CD4-positive, alpha-beta T cell treated with Interleukin-17A for 1 hour (primary cell): Measurements from ENCODE around the gene SNCB.

Experiments
- DNase-seq: peaks from one replicate; pipeline ENCODE4 v3.0.0-alpha.2; 2020

SNCB gene

DNA sequence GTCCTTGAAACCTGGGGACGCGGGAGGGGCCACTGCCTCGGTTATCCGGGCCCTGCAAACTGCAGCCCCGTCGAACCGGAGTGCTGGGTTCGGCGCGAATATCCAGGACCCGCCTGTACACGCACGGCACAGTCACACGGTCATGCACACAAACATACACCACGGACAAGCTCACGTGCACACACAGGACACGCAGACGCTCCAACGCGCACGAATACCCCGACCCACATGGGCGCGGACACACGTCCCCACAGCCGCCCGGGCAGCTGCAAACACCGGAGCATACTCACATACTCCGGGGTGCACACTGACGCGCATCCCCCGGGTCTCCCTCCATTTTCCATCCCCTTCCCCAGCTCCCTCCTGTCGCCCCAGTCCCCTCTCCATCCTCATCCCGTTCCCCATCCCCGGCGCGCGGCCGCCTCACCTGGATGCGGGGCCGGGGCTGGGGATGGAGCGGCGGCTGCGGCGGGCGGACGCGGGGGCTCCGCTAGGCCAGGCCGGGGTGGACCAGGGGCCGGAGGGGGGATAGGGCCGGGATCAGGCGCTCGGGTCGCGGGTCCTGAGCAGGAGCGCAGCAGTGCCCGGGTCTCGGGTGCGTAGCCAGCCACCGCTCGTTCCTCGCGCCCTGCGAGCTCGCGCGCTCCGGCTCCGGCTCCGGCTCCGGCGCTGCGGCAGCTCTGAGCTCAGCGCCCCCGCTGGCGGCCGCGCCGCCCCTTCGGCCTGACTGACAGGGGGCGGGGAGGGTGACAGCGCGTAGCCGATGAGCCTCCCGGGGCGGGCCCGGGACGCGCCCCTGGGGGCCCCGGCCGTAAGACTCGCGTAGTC is at the start of gene SNCB, which contains the start of gene EIF4E1B:
Gene SNCB, minus strand, starts transcription at position 682 of the 828 bp plus-strand sequence. CDS start 880 bp downstream, outside the sequence.
Gene EIF4E1B, plus strand, starts transcription at position 823 of the 828 bp plus-strand sequence. CDS start 12,113 bp downstream, outside the sequence.
- peak; percentile 30 for DNase-seq

DNA sequence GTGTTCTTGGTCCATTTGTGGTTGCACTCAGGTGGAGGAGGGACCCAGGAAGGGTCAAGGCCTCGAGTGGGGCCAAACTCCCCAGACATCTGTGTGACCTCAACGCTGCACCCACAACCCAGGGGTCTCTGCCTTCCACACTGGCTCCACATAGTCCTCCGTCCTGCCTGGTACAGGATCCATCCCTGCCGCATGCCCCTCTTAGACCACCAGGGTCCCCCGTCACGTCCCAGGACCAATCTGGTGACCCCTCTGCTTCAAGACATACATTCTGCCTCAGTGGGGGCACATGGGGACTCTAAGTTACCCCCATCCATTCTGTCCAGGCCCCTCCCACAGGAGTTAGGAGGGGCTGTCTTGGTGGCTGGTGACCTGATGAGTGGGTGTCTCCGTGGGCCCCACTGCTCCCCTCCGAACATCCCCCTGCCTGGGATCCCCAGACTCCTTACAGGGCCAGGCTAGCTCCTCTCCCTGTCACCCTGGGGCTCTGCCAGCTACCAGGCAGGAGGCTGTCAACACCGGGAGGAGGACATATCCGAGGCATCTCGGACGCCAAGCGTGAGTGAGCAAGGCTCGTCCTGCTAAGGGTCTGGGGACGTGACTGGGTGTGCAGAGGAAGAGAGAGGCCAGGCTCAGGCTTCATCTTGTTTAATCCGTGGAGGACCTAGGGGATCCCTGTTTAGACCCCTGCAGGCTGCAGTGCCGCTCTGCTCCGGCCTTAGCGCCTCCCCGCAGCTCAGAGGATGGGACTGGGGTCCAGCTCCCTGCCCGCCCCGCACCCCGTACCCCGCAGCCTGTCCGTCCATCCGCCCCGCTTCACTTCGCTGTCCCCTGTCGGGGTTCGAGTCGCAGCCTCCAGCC is 49.3 kb upstream of the SNCB start:
- DNase-seq: no peak

DNA sequence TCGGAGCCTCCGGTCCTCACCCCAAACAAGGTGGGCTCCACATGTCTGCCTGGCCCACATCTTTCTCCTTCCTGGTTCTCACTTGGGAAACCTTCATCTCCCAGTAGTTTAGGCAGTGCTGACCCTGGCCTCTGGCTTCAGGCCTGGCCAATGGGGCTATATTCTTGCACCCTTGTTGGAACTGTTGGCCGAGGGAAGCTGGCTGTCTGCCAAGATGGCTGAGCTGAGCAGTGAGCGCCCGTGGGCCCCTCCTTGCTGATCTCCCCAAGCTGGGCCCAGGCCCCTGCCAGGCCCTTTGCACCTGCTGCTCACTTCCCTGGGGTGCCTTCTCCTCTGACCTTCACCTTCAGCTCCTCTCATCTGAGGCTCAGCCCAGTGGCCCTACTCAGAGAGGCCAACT is 48.2 kb upstream of the SNCB start:
- no peak for DNase-seq

DNA sequence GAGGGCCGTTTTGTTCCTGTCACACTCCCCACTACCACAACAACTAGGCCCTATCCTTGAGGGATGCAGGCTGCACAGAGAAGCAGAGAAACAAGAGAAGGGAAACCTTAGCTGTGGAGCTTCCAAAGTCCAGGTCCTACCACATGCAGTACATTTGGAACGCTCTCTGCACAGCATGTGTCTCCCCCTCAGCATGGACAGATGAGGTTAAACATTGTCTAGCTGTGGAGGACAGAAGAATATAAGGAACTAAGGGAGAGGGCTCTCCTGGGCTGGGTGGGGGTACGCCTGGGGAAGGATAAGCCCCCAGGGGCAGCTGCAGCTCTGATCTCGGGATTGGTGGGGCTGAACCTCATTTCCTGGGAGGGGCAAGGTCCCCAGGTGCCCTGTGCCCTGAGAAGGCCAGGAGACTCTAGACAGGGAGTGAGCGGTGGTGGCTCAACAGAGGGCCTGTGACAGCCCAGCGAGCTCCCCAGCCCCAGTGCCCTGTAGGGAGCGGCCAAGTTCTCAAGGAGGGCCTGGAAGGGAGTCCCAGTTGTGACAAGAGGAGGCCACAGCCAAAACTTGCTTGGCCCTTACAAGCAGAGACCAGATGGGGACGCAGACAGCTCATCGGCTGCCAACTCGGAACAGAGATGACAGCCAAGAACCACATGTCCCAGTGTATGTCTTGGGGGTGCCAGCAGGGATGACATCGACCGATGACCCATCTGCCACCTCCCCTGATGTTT is 47.0 kb upstream of the SNCB start:
- DNase-seq: no peak

DNA sequence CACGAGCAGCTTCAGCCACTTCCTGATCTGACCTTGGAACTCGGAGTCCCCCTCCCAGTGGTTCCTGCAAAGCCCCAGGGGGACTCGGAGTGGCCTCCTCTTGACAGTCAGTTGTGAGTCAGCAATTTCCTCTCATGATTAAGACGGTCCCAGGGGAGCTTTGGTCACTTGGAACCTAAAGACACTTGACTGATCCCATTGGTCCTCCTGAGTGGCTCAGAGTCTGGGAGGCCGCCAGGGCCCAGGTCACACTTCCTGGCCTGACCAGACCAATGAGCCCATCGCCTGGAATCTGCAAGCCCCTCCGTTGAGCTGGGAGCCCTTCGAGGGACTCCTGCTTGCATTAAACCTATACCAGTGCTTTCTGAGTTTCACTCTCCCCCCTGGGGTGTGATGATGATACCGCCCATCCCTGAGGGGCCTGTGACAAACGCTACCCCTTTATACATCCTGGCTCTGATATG is 46.1 kb upstream of the SNCB start:
- DNase-seq: no peak

DNA sequence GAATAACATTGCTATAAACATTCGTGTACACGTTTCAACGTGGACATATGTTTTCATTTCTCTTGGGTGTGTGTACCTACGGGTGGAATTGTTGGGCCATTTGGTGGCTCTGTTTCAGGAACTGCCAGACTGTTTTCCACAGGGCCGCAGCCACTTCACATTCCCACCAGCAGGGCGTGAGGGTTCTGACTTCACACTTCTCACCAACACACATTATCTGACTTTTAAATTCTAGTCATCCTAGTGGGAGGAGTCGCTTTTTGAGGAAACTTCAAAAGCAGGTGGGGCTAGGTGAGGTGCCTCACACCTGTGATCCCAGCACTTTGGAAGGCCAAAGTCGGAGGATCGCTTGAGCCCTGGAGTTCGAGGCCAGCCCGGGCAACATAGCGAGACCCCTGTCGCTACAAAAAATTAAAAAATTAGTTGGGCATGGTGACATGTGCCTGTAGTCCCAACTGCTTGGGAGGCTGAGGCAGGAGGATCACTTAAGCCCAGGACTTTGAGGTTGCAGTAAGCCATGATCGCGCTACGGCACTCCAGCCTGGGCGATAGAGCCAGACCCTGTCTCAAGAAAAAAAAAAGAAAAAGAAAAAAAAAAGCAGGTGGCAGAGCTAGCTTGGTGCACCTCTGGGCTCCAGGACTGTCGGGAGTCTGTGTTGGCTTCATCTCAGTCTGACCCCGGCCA is 45.5 kb upstream of the SNCB start:
- DNase-seq: no peak

DNA sequence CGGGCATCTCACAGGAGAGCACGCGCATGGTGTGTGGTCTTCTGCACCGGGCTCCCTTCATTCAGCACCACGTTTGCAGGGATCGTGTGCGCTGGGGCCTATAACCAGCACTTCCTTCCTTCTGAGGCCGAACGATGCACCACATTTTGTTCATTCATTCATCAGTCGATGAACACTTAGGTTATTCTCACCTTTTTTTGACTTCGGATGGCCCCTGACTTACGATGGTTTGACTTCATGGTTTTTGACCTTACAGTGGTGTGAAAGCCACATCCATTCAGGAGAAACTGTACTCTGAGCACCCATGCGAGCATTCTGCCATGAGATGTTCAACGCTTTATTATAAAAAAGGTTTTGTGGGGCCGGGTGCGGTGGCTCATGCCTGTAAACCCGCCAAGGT is 44.5 kb upstream of the SNCB start:
- no peak for DNase-seq

DNA sequence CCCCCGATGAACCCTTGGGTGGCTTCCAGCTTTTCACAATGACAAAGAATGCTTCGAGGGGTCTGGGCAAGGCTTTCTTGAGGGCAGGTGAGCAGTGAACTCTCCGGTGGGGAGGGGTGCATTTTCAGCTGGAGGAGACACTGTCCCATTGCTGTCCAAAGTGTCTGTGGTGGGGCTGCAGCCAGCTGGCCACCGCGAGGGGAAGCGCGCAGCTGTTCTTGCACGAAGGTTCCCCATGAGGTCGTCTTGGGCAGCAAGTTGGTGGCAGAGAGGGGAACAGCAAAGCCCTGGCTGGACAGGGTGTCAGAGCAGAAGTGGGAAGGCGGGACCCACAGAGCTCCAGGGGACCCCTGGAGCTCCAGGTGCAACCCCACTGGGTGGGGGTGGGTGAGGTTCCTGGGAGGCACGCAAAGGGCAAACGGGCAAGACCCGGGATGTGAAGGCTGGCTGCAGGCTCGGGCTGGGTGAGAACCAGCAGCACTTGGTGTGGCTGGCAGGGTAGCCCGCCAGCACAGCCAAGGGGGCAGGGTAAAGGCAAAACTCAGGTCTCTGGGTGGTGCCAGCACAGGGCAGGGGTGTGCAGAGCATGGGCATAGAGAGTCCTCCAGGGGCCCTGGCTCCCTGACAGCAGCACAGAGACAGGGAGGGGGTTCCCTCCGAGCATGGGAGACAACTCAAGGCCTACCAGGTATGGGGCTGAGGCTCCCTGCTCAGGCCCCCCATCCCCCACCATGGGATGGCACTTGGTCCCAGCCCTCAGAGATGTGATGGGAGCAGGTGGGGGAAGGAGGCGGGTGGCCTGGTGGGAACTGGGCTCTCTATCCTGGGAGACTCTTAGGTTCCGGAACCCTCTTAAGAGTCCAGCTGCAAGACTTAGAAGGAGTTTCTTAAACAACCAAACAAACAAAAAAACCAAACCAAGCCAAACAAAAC is 43.6 kb upstream of the SNCB start:
- DNase-seq: no peak

DNA sequence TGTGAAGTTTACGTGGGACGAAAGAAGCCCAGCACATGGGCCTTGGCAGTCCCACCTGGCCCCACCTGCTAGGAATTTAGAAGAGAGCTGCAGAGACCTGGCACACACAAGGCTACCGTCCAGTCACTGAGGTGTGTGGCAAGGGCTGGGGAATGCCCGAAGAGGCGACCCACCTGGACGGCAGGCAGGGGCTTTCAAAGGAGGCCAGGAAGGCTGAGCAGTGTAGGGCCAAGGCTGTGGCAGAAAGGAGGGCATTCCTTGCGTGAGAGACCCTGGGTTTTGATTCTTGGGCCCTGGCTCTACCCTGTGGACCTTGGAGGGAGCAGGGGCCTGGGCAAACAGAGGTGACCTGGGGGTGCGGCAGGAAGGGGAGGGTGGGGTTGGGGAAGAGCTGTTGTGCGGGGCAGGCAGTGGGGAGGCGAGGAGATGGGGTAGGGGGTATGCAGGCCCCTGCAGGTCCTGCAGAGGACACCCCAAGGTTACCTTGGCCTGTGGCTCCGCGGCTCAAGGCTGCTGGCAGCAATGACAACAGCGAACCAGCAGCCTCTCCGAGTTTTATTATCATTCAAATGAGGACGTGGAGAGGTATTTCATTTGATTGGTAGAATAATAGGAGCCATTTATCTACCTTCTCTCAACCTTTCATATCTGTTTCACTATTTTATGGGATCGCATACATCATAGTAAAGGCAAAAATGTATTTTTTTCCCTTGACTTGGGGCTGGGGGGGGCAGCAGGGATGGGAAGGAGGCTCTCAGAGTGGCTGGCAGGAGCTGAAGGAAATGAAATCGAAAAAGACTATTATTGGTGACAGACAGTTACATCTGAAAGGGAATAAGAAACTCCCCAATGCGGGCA is 41.8 kb upstream of the SNCB start:
- no peak for DNase-seq

DNA sequence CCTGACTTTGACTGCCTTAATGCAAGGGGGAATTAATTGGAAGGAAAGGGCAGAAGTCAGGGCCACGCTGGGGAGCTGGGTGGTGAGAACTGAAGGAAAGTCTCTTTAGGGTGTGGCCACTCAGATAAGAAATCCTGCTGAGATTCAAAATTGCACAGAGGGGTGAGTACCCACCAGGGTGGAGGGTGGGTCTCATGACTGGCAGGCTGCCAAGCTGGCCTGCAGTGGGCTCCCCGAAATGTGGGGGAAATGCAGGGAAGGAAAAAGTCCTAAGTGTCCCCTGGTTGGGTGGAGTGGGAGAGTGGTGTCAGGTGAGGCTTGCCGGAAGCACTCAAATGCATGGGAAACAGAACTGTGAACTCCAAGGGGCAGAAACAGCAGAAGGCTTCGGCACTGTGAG is 41.1 kb upstream of the SNCB start:
- no peak for DNase-seq

DNA sequence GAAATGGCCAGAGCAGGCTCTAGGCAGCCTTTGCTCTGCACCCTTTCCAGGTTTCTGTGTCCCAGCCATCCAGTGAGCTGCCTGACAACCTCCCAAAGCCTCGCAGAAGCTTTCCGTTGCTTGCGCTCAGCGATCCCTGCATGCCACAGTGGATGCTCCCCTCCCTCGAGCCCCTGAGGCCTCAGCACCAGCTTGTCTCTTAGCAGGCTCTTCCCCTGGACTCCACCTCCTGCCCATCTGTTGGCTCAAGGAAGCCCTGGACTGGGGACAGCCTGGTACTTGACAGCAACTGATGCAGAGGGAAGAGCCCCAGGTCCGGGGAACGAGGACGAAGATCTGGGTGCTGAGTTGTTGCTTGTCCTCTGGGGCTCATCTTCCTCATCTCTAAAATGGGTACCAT is 40.1 kb upstream of the SNCB start:
- no peak for DNase-seq

DNA sequence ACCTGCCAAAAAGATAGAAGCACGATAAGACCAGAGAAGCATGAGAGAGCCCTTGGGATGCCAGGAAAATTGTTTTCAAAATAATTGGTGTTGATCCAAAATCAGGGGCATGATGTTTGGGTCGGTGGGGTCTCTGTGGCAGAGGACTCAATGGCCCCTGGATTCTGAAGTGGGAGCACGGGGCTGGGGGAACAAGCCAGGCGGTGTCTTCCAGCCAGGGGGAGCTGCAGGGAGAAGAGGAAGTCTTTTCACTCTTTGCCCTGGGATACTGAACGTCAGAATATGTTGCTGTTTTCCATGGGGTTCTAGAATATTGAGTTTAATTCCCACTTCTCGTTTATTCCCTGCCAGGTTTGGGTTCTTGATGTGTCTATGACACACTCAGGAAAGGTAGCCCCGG is 37.3 kb upstream of the SNCB start:
- no peak for DNase-seq

DNA sequence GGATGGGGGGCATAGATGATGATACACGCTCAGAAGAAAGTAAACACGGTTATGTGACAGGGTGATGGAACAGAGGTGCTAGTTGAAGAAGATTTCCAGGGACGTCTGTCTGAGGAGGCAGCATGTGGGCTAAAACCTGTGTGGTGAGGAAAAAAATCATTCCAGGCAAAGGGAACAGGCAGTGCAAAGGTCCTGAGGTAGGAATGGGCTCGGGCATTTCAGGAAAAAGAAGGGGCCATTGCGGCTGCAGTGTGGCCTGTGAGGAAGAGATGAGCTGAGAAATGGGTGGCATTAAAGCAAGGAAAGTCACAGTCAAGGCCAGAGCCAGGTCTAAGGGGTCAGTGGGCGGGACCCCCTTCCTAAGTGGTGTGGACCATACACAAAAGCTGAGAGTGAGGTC is 35.2 kb upstream of the SNCB start:
- DNase-seq: no peak

DNA sequence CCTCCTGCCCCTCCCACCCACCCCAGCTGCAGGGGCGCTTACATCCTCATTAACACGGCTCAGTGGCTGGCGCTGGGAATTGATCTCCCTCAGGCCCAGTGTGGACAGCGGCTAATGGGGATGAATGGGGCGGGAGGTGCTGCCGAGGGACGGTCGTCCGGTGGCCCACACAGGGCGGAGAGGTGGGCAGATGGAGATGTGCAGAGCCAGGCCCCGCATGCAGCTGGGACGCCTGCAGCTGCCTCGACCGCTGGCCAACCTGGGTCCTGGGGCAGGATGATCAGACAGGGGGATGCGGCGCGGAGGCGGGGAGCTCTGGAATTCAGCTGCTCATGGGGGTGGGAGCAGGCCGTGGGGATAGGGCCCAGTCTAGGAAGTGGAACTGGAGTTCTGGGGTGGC is 34.6 kb upstream of the SNCB start:
- no peak for DNase-seq

DNA sequence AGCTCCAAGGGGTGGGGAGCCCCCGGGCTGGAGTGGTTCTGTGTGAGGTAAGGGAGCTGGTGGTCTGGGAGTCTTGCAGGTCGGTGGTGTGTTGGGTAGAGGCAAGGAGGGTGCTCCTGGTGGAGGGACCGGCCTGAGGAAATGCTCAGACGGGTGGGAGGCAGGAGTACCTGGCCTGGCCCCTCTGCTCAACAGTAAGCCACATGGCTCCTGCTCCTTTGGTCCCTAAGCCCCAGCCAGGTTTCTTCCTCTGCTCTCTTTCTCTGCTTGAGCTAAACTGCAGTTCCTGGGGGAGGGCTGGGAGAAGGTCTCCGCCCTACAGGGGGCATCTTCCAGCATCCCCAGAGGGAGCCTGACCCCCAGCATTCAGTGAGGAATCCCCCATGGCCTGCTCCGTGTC is 34.1 kb upstream of the SNCB start:
- no peak for DNase-seq

DNA sequence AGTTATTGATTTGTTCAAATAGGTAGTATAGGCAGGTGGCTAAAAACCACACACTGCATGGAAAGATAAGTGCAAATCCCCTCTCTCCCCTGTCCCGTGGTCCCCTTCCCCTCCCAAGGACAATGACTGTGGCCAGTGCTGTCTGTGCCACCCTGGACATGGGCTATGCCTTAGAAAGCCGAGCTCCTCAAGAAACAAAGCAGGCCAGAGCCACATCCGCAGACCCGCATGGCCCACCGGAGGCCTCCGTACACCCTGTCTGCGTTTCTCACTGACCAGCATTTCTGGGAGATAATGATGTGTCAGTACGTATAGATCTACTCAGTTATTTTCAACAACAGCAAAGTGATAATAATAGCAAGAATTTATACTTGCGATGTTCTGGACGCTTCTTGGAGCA is 33.2 kb upstream of the SNCB start:
- DNase-seq: no peak

DNA sequence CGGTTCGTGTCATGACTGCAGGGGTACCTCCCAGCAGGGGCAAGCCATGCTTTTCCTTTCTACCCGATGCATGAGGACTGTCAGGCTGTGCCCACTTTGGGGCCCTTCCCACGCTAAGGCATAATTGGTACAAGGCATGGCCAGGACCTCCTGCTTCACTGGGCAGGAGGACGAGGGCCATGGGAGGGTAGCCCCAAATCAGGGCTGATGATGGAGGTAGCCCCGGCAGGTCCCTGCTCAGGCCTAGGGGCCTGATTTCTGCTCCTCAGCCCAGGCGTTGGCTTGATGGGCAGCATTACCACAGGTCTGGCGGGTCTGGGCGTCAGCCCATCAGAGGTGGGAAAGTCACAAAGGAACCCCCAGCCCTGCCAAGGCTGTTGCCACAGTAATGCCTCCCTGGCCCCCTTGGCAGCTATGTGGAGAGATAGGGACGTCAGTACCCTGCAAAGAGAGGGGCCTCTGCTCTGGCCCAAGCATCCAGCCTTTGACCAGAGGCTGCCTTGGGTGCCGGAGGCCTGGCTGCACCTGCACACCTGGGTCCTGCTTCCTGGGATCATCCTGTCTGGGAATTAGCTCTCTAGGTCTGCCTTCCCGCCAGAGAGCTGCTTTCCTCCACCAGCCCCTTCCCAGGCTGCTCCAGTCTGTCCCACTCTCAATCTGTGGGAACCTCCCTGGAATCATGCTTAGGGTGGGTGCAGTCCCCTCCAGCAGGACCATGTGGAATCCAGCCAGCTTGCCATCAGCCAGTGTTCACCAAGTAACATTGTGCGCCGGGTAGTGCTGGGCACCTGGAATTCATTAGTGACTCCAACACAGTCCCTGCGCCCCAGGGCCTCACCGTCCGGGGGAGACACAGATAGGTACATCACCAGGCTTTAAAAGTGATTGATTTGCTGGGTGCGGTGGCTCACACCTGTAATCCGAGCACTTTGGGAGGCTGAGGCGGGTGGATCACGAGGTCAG is 32.3 kb upstream of the SNCB start:
- no peak for DNase-seq

DNA sequence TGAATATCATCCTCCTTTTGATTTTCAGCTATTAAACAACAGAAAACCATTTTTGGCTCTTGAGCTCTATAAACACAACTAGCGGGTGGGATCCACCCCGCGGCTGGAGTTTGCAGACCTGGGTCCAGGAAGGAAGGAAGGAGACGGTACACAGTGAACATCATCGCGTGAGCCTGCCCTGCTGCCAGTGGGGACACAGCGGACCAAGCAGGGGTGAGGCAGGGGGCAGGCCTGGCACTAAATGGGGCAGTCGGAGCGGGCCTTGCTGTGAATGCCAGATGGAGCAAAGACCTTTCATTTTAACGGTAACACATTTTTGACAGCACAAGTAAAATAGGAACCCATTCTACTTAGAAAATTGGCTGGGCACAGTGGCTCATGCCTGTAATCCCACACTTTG is 31.3 kb upstream of the SNCB start:
- DNase-seq: no peak
